ENCODE results near the gene KANSL1. TPM values are rescaled to one million over a fixed set of nuclear protein-coding genes. Genes with fewer than 3 reads are reported as not detected.

Gene KANSL1
- total and polyA plus RNA-seq, 9 of the 15 experiments (the other 6 are each of a cell fraction or from before 2014, with no cell fraction given): 3.6 to 55.4 (median 31.8) TPM

- peak; percentile 85 for TF ChIP-seq DPF2 (IDR thresholded peaks at IDR 0.05)
- peak; percentile 97 for TF ChIP-seq CEBPB (tag; IDR thresholded peaks at IDR 0.05)
- TF ChIP-seq EGR1 (conservative IDR thresholded peaks at IDR 0.05): no peak
- no peak for TF ChIP-seq ELF4 (CRISPR knock-in tag; IDR thresholded peaks at IDR 0.05)
- TF ChIP-seq MAFG (tag; conservative IDR thresholded peaks at IDR 0.05): peak; percentile 78
- TF ChIP-seq TCF7 (IDR thresholded peaks at IDR 0.05; ENCODE audit: borderline replicate concordance): no peak
- peak; percentile 43; the same call in 1 of the 2 replicates for TF ChIP-seq ZNF766 (CRISPR knock-in tag; conservative IDR thresholded peaks at IDR 0.05)
- TF ChIP-seq TRIM24 (IDR thresholded peaks at IDR 0.05): peak; percentile 44 to 75; a peak in 2 of 4 replicates
- TF ChIP-seq PKNOX1 (IDR thresholded peaks at IDR 0.05): peak; percentile 42; the same call in 1 of the 2 replicates
- peak; percentile 81; the same call in 1 of the 2 replicates for TF ChIP-seq SMARCA4 (IDR thresholded peaks at IDR 0.05)
- peak; percentile 59 for TF ChIP-seq FOSL1 (tag; conservative IDR thresholded peaks at IDR 0.05)
- 0 out of 2 replicates have a peak, but pooled peaks have one; percentile 20 for TF ChIP-seq CXXC5 (CRISPR knock-in tag; IDR thresholded peaks at IDR 0.05)
- no peak for TF ChIP-seq ATF1 (CRISPR knock-in tag; IDR thresholded peaks at IDR 0.05)
- 0 out of 2 replicates have a peak, but pooled peaks have one; percentile 28 for TF ChIP-seq ATF1 (tag; IDR thresholded peaks at IDR 0.05)
- TF ChIP-seq CEBPG (CRISPR knock-in tag; IDR thresholded peaks at IDR 0.05): peak; percentile 93
- peak; percentile 96 to 99 for TF ChIP-seq CEBPG (tag; conservative IDR thresholded peaks at IDR 0.05 in 1 of 2, IDR thresholded peaks at IDR 0.05 in 1 of 2)
- TF ChIP-seq MAFK (IDR thresholded peaks at IDR 0.05; ENCODE audit: low read length): peak; percentile 41; the same call in 1 of the 2 replicates
- peak; percentile 52; the same call in 1 of the 2 replicates for TF ChIP-seq IRF9 (tag; IDR thresholded peaks at IDR 0.05)
- no peak for TF ChIP-seq PHF8 (IDR thresholded peaks at IDR 0.05; ENCODE audit: borderline replicate concordance, low read length)
- TF ChIP-seq RCOR1 (IDR thresholded peaks at IDR 0.05; ENCODE audit: borderline replicate concordance in 1 of 2, low read depth in 2 of 2, low read length in 2 of 2): peak in 1 of 2 experiments; percentile 74; a peak in 1 of 4 replicates
- no peak for TF ChIP-seq ZNF511 (CRISPR knock-in tag; IDR thresholded peaks at IDR 0.05)
- peak; percentile 69; the same call in 1 of the 2 replicates for TF ChIP-seq SOX6 (IDR thresholded peaks at IDR 0.05)
- peak; percentile 78; the same call in 1 of the 2 replicates for TF ChIP-seq ATF4 (CRISPR knock-in tag; IDR thresholded peaks at IDR 0.05)
These were observed 84.6 kb downstream of the KANSL1 start (continued) for GRCh38 chr17:46108550-46109110.

Data from K562 (cell line).